Esophagus mucosa (tissue), 1 donor: ENCODE data around the gene HES4. TPM values are rescaled to one million over a fixed set of nuclear protein-coding genes. Genes with fewer than 3 reads are reported as not detected.
"Not testable (repeated sequence)": the region's sequence is repeated elsewhere in the genome, so short reads cannot be mapped to it uniquely, and the experiment has no call there.

ENCODE experiments used
- ATAC-seq: fragments of 200-7000 bp; cut with Tn5 transposase; one replicate; pipeline ENCODE4 v1.9.1; 2020
- total RNA-seq: library from RNA; stranded (reverse); gene quantifications from one replicate; pipeline ENCODE4 v1.2.4, GENCODE V29; 2023
- donor health status: DM: yes; HTN: yes; CAD: no.

Gene HES4
- total RNA-seq, 1 donor from 2014 or later = 15.7 TPM

- ATAC-seq = no peak
Measured at GRCh38 chr1:997993-998744, 1.7 kb downstream of the HES4 start.

- ATAC-seq = no peak
Measured at GRCh38 chr1:997713-997992, 2.2 kb downstream of the HES4 start.

- ATAC-seq = no peak
Measured at GRCh38 chr1:996851-997712, 2.8 kb downstream of the HES4 start.

- no peak for ATAC-seq
Measured at GRCh38 chr1:995665-996633, 3.9 kb downstream of the HES4 start.

DNA sequence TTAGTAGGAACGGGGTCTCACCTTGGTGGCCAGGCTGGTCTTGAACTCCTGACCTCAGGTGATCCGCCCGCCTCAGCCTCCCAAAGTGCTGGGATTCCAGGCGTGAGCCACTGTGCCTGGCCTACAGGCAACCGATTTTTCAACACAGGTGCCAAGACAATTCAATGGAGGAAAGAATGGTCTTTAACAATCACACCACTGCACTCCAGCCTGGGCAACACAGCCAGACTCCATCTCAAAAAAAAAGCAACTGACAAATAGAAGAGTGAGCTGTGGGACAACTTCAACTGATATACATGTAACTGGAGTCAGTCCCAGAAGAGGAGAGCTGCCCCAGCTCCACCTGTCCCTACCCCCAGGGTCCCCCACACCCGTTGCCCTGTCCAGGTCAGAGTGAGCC is 5.4 kb downstream of the HES4 start:
- ATAC-seq = not testable (repeated sequence)

DNA sequence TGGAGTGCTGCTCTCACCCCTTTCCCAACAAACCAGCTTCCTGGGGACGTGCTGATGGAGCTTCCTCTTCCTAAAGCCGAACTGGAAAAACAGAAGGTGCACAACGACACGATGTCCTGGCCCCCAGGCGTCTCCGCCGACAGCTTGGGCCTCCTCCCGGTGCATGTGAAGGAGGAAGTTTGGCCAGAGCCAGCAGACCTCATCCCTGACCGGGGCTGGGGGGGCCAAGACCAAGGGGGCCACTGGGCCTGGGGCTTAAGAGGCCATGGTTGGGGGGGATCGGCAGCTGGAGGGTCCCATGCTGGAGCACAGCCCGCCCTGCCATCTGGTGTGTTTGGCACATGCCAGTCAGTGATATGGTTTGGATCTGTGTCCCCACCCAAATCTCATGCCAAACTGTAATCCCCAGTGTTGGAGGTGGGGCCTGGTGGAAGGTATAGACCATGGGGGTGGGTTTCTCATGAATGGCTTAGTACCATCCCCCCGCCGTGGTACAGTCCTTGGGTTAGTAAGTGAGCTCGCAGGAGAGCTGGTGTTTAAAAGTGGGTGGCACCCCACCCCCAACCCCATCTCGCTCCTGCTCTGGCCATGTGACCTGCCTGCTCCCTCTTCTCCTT is 6.4 kb downstream of the HES4 start:
- no peak for ATAC-seq

- no peak for ATAC-seq
Measured at GRCh38 chr1:992362-992761, 7.5 kb downstream of the HES4 start.

DNA sequence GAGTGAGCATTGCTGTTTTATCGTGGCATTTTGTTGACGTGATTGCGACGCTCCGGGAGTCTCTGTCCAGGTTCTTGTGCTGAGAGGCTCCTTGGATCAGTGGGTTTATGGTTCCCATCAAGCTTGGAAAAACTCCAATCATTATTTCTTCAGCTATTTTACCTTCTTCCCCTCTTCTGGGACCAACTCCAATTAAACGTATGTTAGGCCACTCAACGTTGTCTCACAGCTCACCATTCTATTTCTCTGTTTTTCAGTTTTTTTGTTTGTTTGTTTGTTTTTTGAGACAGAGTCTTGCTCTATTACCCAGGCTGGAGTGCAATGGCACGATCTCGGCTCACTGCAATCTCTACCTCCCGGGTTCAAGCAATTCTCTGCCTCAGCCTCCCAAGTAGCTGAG is 8.0 kb downstream of the HES4 start:
- ATAC-seq = no peak

- ATAC-seq = not testable (repeated sequence)
Measured at GRCh38 chr1:991275-991674, 8.6 kb downstream of the HES4 start.

GRCh38 chr1:988061-988460 is 11.8 kb downstream of the HES4 start:
- ATAC-seq = not testable (repeated sequence)

DNA sequence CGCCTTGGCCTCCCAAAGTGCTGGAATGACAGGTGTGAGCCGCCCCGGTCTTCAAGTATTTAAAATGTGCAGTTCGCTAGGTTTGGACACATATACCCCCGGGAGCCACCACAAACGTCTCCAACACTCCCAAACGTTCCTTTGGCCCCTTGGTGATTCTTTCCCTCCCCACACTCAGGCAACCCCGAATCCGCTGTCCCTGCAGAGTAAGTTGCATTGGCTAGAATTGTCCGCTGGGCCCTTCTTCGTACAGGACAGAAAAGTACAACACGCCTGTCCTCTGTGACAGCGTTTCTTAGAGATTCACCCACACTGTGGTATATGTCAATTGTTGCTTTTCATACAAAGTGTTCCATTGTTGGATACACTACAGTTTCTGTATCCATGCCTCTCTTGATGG is 14.8 kb downstream of the HES4 start:
- ATAC-seq = no peak

- no peak for ATAC-seq
Measured at GRCh38 chr1:984476-984814, 15.5 kb downstream of the HES4 start.

DNA sequence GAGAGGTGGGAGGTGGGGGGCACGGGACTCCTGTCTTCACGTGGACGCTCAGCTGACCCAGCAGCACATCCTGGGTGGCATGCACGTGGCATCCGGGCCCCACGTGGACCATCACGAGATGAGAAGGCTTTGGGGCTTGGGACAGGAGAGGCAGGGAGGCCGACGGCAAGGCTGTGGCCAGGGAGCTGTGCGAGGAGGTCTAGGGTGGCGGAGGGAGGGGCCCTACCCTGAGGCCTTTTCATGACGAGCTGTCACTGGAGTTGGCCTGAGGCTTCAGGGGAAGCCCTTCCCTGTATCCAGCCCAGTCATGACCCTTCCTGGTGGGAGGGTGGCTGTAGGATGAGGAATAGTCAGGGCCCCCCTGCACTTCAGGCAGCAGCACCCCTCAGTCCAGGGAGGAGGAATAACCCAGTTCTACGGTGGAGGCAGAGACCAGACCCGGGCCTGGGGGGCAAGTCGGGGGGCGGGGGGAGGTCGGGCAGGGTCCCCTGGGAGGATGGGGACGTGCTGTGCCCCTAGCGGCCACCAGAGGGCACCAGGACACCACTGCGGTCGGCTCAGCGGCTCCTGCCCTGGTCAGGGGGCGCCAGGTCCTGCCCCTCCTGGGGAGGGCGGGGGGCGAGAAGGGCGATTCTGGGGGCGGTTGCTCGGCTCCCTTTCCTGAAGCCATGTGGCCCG is 16.0 kb downstream of the HES4 start:
- peak; percentile 32 for ATAC-seq

- no peak for ATAC-seq
Measured at GRCh38 chr1:982765-983436, 17.0 kb downstream of the HES4 start.

DNA sequence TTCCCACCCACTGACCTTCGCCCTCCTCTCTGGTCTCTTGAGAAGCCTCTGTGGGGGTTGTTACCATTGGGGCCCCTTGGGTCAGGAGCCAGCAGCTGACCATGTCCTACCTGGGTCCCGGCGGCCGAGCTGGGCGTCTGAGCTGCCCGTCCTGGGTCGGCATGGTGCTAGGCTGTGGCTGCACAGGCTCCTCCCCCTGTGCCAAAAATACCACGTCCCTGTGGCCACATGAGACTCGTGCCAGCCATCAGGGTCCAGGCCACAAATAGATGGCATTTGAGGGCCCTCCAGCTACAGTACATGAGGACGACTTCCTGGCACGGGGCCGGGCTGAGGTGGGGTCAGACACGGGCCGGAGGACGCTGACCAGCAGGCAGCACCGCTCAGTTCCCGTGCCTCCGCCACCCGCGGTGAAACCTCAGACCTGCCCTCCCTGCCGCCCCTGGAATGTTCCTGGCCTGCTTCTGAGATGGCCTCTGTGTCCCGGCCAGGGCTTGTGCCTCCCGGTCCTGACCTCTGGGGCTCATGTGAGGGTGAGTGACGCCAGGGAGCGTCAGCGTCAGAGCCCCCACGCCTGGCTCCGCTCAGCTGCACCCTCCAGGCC is 17.8 kb downstream of the HES4 start, which contains the start of gene PERM1:
TSS of gene PERM1 (minus strand) at position 139 of the 604 bp plus-strand sequence. CDS start 1,064 bp downstream, outside the sequence.
- ATAC-seq = peak; percentile 1

DNA sequence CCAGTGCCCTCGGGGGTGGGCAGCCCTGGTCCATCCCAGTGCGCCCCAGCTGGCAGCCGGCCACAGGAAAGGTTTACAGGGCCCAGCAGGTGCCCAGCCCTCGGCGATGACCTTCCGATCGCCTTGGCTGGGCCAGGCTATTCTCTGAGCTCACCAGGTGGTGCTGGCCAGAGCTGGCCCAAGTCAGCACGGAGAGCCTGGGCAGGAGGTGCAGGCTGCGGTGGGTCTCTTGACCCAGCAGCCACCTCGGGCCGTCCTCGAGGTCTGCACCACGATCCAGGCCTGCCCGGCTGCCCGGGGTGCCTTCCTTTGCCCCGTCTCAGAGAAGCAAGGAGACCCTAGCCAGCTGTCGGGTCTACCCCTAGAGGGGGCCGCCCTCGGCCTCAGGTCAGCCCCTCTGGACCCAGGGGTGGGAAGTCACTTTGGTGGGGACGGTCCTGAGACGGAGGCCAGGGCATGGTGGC is 18.4 kb downstream of the HES4 start:
- peak; percentile 3 for ATAC-seq

DNA sequence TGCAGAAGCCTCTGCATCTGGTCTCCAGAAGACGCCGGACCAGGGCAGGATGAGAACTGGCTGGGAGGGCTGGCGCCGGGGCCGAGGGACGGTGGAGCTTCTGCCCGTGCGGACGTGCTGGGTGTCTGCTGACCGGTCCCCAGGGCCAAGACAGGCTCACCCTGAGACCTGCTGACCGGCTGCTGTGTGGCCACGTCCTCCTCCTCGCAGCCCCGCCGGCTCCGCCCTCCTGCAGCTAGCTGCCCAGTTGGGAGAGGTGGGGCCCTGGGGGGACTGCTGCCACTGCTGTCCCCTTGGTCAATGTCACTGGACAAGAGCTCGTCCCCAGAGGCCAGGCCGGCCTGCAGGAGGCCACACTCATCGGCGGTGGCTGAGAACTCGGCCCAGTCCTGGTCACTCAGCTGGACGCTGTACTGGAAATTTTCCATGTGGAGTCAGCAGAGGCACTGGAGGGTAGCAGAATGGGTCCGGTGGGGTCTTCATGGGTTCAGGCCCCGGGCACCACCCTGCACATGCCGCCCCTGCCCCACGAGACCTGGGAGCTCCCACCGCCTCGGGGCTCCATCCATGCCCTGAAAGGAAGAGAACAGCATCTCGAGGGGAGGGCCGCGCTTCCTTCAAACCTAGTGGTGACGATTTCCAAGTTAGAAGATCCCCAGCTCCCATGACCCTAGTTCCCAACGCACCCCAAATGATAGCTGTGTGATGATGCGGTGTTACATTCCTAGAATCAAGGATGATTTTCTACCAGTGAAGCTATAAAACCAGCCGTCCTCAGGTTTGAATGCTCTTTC is 19.1 kb downstream of the HES4 start:
- no peak for ATAC-seq

DNA sequence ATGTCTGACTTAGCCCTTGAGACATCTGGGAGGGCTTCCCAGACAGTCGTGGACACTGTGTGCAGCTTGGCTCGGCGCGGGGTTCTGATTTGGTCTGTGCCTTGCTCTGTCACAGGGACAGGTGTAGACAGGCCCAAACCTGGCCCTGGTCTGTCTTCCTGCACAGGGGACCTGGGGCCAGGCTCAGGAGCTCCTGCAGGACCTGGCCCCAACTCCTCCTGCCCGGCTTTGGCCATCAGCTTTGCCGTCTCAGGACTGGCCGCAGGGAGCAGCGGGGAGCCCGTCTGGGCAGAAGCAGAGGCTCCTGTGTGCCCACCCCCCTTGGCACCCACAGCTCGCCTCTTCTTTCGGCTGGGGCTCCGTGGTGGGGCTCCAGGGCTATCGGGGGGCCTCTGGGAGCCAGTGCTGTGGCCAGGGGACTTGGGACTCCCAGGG is 19.7 kb downstream of the HES4 start:
- peak; percentile 28 for ATAC-seq

GRCh38 chr1:979744-980072 is 20.2 kb downstream of the HES4 start:
- ATAC-seq = no peak
